Measurements from ENCODE around the gene SASH3. TPM values are rescaled to one million over a fixed set of nuclear protein-coding genes. Genes with fewer than 3 reads are reported as not detected.

The SASH3 gene
- total and polyA plus RNA-seq, 7 donors: 1.7 to 48.3 (median 6.7) TPM

GRCh38 chrX:129791961-129792570 is 12.3 kb downstream of the SASH3 start:
- Histone ChIP-seq H3K9me3 (no peaks in the 10 kb centered on the region), H3K27ac (no peak overlapping the region), H3K4me3 (no peak overlapping the region), H3K4me1 (no peaks in the 10 kb centered on the region), H3K27me3 (no peaks in the 10 kb centered on the region), H3K36me3 (no peaks in the 10 kb centered on the region)
- 55 to 88% methylated on average over 11 of the region's 11 CpGs for WGBS, 2 donors
- TF ChIP-seq CTCF (IDR thresholded peaks at IDR 0.05) (no peak), POLR2A (IDR thresholded peaks at IDR 0.05) (no peak), EP300 (IDR thresholded peaks at IDR 0.05) (no peak), POLR2AphosphoS5 (IDR thresholded peaks at IDR 0.05) (no peak)
- intact Hi-C loops (cut with DNase I): no loop called here
- peak; percentile 53 for DNase-seq

DNA sequence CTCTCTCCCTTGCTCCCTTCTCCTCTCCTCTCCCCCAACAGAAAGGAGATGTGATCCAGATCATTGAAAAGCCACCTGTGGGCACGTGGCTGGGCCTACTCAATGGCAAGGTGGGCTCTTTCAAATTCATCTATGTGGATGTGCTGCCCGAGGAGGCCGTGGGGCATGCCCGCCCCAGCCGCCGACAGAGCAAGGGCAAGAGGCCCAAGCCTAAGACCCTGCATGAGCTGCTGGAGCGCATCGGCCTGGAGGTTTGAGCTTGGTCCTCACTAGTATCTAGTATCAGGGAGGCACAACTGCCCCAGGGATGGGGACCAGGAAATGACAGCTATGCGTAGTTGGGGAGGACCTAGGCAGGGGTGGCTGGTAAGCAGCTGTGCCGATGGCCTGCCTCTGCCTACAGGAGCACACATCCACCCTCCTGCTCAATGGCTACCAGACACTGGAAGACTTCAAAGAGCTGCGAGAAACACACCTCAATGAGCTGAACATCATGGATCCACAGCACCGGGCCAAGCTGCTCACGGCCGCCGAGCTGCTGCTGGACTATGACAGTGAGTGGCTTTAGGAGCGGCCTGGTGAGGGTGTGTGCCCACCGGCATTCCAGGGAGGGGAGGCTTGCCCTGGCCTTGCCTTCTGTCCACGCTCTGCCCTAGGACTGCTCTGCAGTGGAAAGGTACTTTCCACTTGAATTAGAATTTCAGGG is 13.0 kb downstream of the SASH3 start:
- peak; percentile 61 for DNase-seq
- Histone ChIP-seq H3K4me1 (no peaks in the 10 kb centered on the region), H3K4me3 (no peak overlapping the region), H3K9me3 (no peaks in the 10 kb centered on the region), H3K27ac (no peak overlapping the region), H3K36me3 (no peaks in the 10 kb centered on the region), H3K27me3 (no peaks in the 10 kb centered on the region)
- intact Hi-C loops (cut with DNase I): no loop called here
- TF ChIP-seq POLR2AphosphoS5 (IDR thresholded peaks at IDR 0.05): no peak
- TF ChIP-seq EP300 (IDR thresholded peaks at IDR 0.05): no peak
- no peak for TF ChIP-seq POLR2A (IDR thresholded peaks at IDR 0.05)
- TF ChIP-seq CTCF (IDR thresholded peaks at IDR 0.05): no peak
- 95 to 96% methylated on average over 18 of the region's 18 CpGs for WGBS, 2 donors

- no peaks in the 10 kb centered on the region for H3K36me3 ChIP-seq
- intact Hi-C loops (cut with DNase I): no loop called here
Observed at GRCh38 chrX:129793604-129794191, 13.9 kb downstream of the SASH3 start.

DNA sequence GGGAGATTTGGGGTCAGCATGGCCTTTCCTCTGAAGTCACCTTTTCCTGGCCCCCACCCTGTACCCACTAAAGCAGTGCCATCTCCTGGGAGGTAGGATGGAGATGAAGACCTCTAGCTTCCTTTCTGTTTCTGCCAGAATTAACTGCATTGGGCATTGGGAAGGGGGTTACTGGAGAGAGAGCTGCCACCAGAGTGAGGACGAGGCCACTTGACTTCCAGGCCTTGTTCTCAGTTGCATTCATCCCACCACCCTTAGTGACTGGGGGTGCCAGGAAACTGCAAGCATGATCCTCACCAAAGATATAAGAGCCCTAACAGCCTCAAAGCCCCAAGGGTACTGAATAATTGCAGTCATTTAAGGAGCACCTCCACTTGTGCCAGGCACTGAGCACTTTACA is 15.8 kb downstream of the SASH3 start:
- TF ChIP-seq POLR2A (IDR thresholded peaks at IDR 0.05) (no peak), POLR2AphosphoS5 (IDR thresholded peaks at IDR 0.05) (no peak), CTCF (IDR thresholded peaks at IDR 0.05) (no peak), EP300 (IDR thresholded peaks at IDR 0.05) (no peak)
- Histone ChIP-seq H3K27me3 (no peaks in the 10 kb centered on the region), H3K36me3 (no peaks in the 10 kb centered on the region), H3K4me3 (no peak overlapping the region), H3K4me1 (no peaks in the 10 kb centered on the region), H3K9me3 (no peaks in the 10 kb centered on the region), H3K27ac (no peak overlapping the region)
- 90 to 91% methylated on average over 1 of the region's 1 CpG for WGBS, 2 donors
- DNase-seq: peak; percentile 21
- intact Hi-C loops (cut with DNase I): no loop called here

More at GRCh38 chrX:129793604-129794191, 13.9 kb downstream of the SASH3 start:
- H3K27me3 ChIP-seq: no peaks in the 10 kb centered on the region
- no peaks in the 10 kb centered on the region for H3K4me1 ChIP-seq
- peak; percentile 63 for DNase-seq
- TF ChIP-seq POLR2AphosphoS5 (IDR thresholded peaks at IDR 0.05) (no peak), EP300 (IDR thresholded peaks at IDR 0.05) (no peak), CTCF (IDR thresholded peaks at IDR 0.05) (no peak), POLR2A (IDR thresholded peaks at IDR 0.05) (no peak)
- no peak overlapping the region for H3K4me3 ChIP-seq
- H3K9me3 ChIP-seq: no peaks in the 10 kb centered on the region
- H3K27ac ChIP-seq: no peak overlapping the region
- 79 to 92% methylated on average over 20 of the region's 20 CpGs for WGBS, 2 donors
